GM23338 (cell line): Measurements from ENCODE around the gene RDH8. TPM values are rescaled to one million over a fixed set of nuclear protein-coding genes. Genes with fewer than 3 reads are reported as not detected.

Experiments used
- ATAC-seq: fragments of 200-7000 bp; cut with Tn5 transposase; 3 replicates; pipeline ENCODE4 v1.9.1; 2020
- DNase-seq: peaks from one replicate; pipeline ENCODE4 v3.0.0-alpha.2; 2015; ENCODE audit warnings: low spot score
- H2AFZ ChIP-seq: fragments of 200-600 bp; sonication (generic); 2 replicates; pipeline ENCODE4 v1.8.0; 2016; ENCODE audit warnings: antibody characterized with exemption, mild to moderate bottlenecking, moderate library complexity
- H3F3A ChIP-seq: fragments of 200-600 bp; sonication (generic); replicated peaks from 2 replicates; pipeline ENCODE4 v1.8.0; 2017; ENCODE audit warnings: antibody characterized with exemption, mixed run types, low read depth
- H3K27ac ChIP-seq: fragments of 200-600 bp; sonication (generic); 2 replicates; pipeline ENCODE4 v1.6.1; 2016; ENCODE audit warnings: low read depth
- H3K27me3 ChIP-seq: fragments of 200-600 bp; sonication (generic); 2 replicates; pipeline ENCODE4 v1.8.0; 2016; ENCODE audit warnings: mild to moderate bottlenecking, mixed run types, moderate library complexity; ENCODE audit not compliant: insufficient read depth
- H3K36me3 ChIP-seq: fragments of 200-600 bp; sonication (generic); 2 replicates; pipeline ENCODE4 v1.8.0; 2016; ENCODE audit warnings: mild to moderate bottlenecking; ENCODE audit not compliant: insufficient read depth
- H3K4me1 ChIP-seq: fragments of 200-600 bp; sonication (generic); 2 replicates; pipeline ENCODE4 v1.8.0; 2016; ENCODE audit warnings: mild to moderate bottlenecking, moderate library complexity; ENCODE audit not compliant: insufficient read depth
- H3K4me2 ChIP-seq: fragments of 200-600 bp; sonication (generic); 2 replicates; pipeline ENCODE4 v1.7.1; 2017; ENCODE audit warnings: mixed run types
- H3K4me3 ChIP-seq: fragments of 200-600 bp; sonication (generic); 2 replicates; pipeline ENCODE4 v1.6.1; 2016; ENCODE audit warnings: mixed run types
- H3K79me2 ChIP-seq: fragments of 200-600 bp; sonication (generic); replicated peaks from 2 replicates; pipeline ENCODE4 v1.8.0; 2017; ENCODE audit warnings: mild to moderate bottlenecking; ENCODE audit not compliant: insufficient read depth
- H3K9me2 ChIP-seq: fragments of 200-600 bp; sonication (generic); 2 replicates; pipeline ENCODE4 v1.8.0; 2017; ENCODE audit not compliant: insufficient read depth
- H4K20me1 ChIP-seq: fragments of 200-600 bp; sonication (generic); replicated peaks from 2 replicates; pipeline ENCODE4 v1.8.0; 2017; ENCODE audit warnings: mild to moderate bottlenecking; ENCODE audit not compliant: insufficient read depth
- H3K27ac Mint-ChIP-seq: 2 replicates; pipeline ENCODE4 v1.8.0; 2020; ENCODE audit warnings: inconsistent platforms, mild to moderate bottlenecking, moderate library complexity, mixed read lengths
- H3K27me3 Mint-ChIP-seq: 3 replicates; pipeline ENCODE4 v1.8.0; 2022; ENCODE audit warnings: low read depth, mild to moderate bottlenecking, moderate library complexity, mixed read lengths, inconsistent platforms; ENCODE audit not compliant: insufficient read depth, poor library complexity
- H3K36me3 Mint-ChIP-seq: 3 replicates; pipeline ENCODE4 v1.8.0; 2021; ENCODE audit warnings: low read depth, mild to moderate bottlenecking, inconsistent platforms, moderate library complexity, mixed read lengths
- H3K4me1 Mint-ChIP-seq: 3 replicates; pipeline ENCODE4 v1.8.0; 2020; ENCODE audit warnings: mild to moderate bottlenecking, inconsistent platforms, mixed read lengths
- H3K4me3 Mint-ChIP-seq: 3 replicates; pipeline ENCODE4 v1.8.0; 2021; ENCODE audit warnings: moderate library complexity, mild to moderate bottlenecking, inconsistent platforms, mixed read lengths
- H3K9me3 Mint-ChIP-seq: 3 replicates; pipeline ENCODE4 v1.8.0; 2020; ENCODE audit warnings: moderate library complexity, mild to moderate bottlenecking, inconsistent platforms, mixed read lengths
- CREB1 ChIP-seq: fragments of 250-450 bp; sonication (Bioruptor Pico); IDR thresholded peaks from 2 replicates; pipeline ENCODE4 v1.5.0; 2020; ENCODE audit warnings: low read depth, mild to moderate bottlenecking, moderate library complexity
- EZH2 ChIP-seq: fragments of 200-600 bp; sonication (generic); IDR thresholded peaks from one replicate; pipeline ENCODE4 v1.8.0; 2017; ENCODE audit warnings: antibody characterized with exemption, mild to moderate bottlenecking, low read depth; ENCODE audit not compliant: unreplicated experiment
- EZH2phosphoT487 ChIP-seq: fragments of 200-600 bp; sonication (generic); IDR thresholded peaks from one replicate; pipeline ENCODE4 v1.8.1; 2018; ENCODE audit warnings: antibody characterized with exemption; ENCODE audit not compliant: unreplicated experiment
- JUNB ChIP-seq: IDR thresholded peaks from one replicate; pipeline ENCODE4 v1.6.1; 2016; ENCODE audit warnings: antibody characterized with exemption; ENCODE audit not compliant: unreplicated experiment
- NANOG ChIP-seq: IDR thresholded peaks from 2 replicates; pipeline ENCODE4 v1.6.1; 2016; ENCODE audit warnings: antibody characterized with exemption, borderline replicate concordance
- polyA plus RNA-seq: library from polyadenylated mRNA; unstranded; fragments of >200 nt; fragmentation: Nextera tagmentation; extraction: Ambion mirVana; gene quantifications from 2 replicates; pipeline ENCODE4 v1.2.1, GENCODE V29; 2016
- total RNA-seq: library from RNA; depleted of rRNA; stranded (reverse); fragments of >200 nt; shearing (Covaris generic); gene quantifications from 2 replicates; pipeline ENCODE4 v1.2.3, GENCODE V29; 2014
- TF ChIP-seq, protein P1 (sequence below): fragments of 250-450 bp; sonication (Bioruptor Pico); IDR thresholded peaks from 2 replicates; pipeline ENCODE4 v1.5.0; 2020; ENCODE audit warnings: mild to moderate bottlenecking, moderate library complexity
- TF ChIP-seq, protein P2 (sequence below): IDR thresholded peaks from 2 replicates; pipeline ENCODE4 v1.6.1; 2016; ENCODE audit warnings: antibody characterized with exemption

The RDH8 gene
- total and polyA plus RNA-seq, 2 experiments from 2014 or later: not detected

DNA sequence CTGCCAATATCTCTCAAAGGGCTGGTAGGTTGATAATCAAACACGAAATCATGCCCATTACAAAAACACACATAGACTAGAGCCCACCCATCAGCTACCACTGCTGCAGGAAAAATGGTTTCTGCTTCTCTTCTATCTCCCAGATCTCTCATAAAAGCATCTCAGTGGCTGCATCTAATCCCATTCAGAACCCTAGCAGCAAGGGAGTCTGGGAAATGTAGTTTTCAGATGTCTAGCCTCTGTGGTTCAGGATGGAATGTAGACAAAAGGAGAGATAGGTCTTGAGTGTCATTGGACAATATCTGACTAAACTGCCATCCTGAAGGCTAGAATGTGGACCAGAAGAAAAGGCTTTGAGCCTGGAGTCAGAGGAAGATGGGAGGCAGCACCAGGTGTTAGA lies 32.1 kb downstream of the RDH8 start (continued):
- TF ChIP-seq, protein P1, sequence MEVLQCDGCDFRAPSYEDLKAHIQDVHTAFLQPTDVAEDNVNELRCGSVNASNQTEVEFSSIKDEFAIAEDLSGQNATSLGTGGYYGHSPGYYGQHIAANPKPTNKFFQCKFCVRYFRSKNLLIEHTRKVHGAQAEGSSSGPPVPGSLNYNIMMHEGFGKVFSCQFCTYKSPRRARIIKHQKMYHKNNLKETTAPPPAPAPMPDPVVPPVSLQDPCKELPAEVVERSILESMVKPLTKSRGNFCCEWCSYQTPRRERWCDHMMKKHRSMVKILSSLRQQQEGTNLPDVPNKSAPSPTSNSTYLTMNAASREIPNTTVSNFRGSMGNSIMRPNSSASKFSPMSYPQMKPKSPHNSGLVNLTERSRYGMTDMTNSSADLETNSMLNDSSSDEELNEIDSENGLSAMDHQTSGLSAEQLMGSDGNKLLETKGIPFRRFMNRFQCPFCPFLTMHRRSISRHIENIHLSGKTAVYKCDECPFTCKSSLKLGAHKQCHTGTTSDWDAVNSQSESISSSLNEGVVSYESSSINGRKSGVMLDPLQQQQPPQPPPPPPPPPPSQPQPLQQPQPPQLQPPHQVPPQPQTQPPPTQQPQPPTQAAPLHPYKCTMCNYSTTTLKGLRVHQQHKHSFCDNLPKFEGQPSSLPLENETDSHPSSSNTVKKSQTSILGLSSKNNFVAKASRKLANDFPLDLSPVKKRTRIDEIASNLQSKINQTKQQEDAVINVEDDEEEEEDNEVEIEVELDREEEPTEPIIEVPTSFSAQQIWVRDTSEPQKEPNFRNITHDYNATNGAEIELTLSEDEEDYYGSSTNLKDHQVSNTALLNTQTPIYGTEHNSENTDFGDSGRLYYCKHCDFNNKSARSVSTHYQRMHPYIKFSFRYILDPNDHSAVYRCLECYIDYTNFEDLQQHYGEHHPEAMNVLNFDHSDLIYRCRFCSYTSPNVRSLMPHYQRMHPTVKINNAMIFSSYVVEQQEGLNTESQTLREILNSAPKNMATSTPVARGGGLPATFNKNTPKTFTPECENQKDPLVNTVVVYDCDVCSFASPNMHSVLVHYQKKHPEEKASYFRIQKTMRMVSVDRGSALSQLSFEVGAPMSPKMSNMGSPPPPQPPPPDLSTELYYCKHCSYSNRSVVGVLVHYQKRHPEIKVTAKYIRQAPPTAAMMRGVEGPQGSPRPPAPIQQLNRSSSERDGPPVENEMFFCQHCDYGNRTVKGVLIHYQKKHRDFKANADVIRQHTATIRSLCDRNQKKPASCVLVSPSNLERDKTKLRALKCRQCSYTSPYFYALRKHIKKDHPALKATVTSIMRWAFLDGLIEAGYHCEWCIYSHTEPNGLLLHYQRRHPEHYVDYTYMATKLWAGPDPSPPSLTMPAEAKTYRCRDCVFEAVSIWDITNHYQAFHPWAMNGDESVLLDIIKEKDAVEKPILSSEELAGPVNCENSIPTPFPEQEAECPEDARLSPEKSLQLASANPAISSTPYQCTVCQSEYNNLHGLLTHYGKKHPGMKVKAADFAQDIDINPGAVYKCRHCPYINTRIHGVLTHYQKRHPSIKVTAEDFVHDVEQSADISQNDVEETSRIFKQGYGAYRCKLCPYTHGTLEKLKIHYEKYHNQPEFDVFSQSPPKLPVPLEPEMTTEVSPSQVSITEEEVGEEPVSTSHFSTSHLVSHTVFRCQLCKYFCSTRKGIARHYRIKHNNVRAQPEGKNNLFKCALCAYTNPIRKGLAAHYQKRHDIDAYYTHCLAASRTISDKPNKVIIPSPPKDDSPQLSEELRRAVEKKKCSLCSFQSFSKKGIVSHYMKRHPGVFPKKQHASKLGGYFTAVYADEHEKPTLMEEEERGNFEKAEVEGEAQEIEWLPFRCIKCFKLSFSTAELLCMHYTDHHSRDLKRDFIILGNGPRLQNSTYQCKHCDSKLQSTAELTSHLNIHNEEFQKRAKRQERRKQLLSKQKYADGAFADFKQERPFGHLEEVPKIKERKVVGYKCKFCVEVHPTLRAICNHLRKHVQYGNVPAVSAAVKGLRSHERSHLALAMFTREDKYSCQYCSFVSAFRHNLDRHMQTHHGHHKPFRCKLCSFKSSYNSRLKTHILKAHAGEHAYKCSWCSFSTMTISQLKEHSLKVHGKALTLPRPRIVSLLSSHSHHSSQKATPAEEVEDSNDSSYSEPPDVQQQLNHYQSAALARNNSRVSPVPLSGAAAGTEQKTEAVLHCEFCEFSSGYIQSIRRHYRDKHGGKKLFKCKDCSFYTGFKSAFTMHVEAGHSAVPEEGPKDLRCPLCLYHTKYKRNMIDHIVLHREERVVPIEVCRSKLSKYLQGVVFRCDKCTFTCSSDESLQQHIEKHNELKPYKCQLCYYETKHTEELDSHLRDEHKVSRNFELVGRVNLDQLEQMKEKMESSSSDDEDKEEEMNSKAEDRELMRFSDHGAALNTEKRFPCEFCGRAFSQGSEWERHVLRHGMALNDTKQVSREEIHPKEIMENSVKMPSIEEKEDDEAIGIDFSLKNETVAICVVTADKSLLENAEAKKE (CRISPR knock-in tag): no peak
- TF ChIP-seq JUNB: no peak
- TF ChIP-seq, protein P2, sequence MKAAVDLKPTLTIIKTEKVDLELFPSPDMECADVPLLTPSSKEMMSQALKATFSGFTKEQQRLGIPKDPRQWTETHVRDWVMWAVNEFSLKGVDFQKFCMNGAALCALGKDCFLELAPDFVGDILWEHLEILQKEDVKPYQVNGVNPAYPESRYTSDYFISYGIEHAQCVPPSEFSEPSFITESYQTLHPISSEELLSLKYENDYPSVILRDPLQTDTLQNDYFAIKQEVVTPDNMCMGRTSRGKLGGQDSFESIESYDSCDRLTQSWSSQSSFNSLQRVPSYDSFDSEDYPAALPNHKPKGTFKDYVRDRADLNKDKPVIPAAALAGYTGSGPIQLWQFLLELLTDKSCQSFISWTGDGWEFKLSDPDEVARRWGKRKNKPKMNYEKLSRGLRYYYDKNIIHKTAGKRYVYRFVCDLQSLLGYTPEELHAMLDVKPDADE: no peak
- TF ChIP-seq EZH2: no peak
- no peak for TF ChIP-seq NANOG
- TF ChIP-seq EZH2phosphoT487: no peak

DNA sequence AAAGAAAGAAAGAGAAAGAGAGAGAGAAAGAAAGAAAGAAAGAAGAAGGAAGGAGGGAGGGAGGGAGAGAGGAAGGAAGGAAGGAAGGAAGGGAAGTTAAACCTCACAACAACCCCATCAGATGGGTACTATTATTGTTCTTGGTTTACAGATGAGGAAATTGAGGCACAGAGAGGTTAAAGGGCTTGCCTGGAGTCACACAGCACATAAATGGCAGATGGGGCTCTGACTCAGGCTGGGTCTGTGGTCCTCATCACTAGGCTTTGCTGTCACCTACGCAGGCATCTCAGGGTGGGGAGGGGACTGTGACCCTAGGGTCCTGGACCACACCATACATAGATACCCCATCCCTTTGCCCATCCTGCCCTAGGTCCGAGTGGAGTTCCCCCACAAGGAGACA lies 36.3 kb downstream of the RDH8 start:
- H3F3A ChIP-seq: no peaks in the 10 kb centered on the region
- H3K27me3 ChIP-seq: no peaks in the 10 kb centered on the region
- ATAC-seq (no peak), DNase-seq (no peak)
- Mint-ChIP-seq H3K9me3 (peaks cover 9% of the 10 kb centered on the region; the same call in 2 of the 3 replicates), H3K27me3 (peaks cover 6% of the 10 kb centered on the region), H3K27ac (no peak overlapping the region), H3K36me3 (no peaks in the 10 kb centered on the region), H3K4me1 (no peaks in the 10 kb centered on the region), H3K4me3 (no peak overlapping the region)
- H4K20me1 ChIP-seq: no peaks in the 10 kb centered on the region
- H3K27ac ChIP-seq: no peak overlapping the region
- H3K9me2 ChIP-seq: no peaks in the 10 kb centered on the region
- H3K36me3 ChIP-seq: no peaks in the 10 kb centered on the region
- no peak overlapping the region for H2AFZ ChIP-seq
- no peak overlapping the region for H3K4me3 ChIP-seq
- H3K4me2 ChIP-seq: no peak overlapping the region
- no peaks in the 10 kb centered on the region for H3K79me2 ChIP-seq
- TF ChIP-seq EZH2: no peak
- TF ChIP-seq CREB1 (CRISPR knock-in tag): no peak
- no peaks in the 10 kb centered on the region for H3K4me1 ChIP-seq
